Panc1 (cell line): Measurements from ENCODE around the gene HK2. TPM values are rescaled to one million over a fixed set of nuclear protein-coding genes. Genes with fewer than 3 reads are reported as not detected.

Source experiments
- ATAC-seq: fragments of 200-7000 bp; cut with Tn5 transposase; 2 replicates; pipeline ENCODE4 v1.9.1; 2020; ENCODE audit warnings: mild to moderate bottlenecking, moderate library complexity
- BruUV-seq: library from RNA; stranded (reverse); fragments of 400-500 nt; replicated peaks from 2 replicates; lab custom pipeline; 2021; lab: Mats Ljungman, UMichigan
- CTCF ChIA-PET: fragments of 300-600 bp; sonication (Branson Sonifier 250); formaldehyde crosslinking; loops from one replicate; lab custom pipeline; 2022; ENCODE audit warnings: antibody characterized with exemption; lab: Charles Lee
- POLR2A ChIA-PET: fragments of 300-600 bp; sonication (Branson Sonifier 250); formaldehyde crosslinking; loops from one replicate; lab custom pipeline; 2022; ENCODE audit warnings: antibody characterized with exemption; lab: Charles Lee
- DNase-seq: peaks from one replicate; pipeline ENCODE4 v3.0.0-alpha.2; 2010; ENCODE audit warnings: low read depth, low spot score
- H3K27ac ChIP-seq: 2 replicates; pipeline ENCODE4 v1.5.1; 2011; ENCODE audit warnings: mild to moderate bottlenecking, low read length, inconsistent platforms
- H3K27me3 ChIP-seq: fragments of 200-500 bp; sonication (Bioruptor generic); 2 replicates; pipeline ENCODE4 v1.6.0; 2014; ENCODE audit warnings: low read length, inconsistent platforms; ENCODE audit not compliant: control insufficient read depth, insufficient read depth
- H3K36me3 ChIP-seq: fragments of 200-500 bp; sonication (Bioruptor generic); 2 replicates; pipeline ENCODE4 v1.5.1; 2014; ENCODE audit warnings: inconsistent platforms, mild to moderate bottlenecking, low read length, moderate library complexity; ENCODE audit not compliant: control insufficient read depth, insufficient read depth
- H3K4me1 ChIP-seq: 2 replicates; pipeline ENCODE4 v1.5.1; 2011; ENCODE audit warnings: inconsistent platforms, mild to moderate bottlenecking, low read length, moderate library complexity; ENCODE audit not compliant: control insufficient read depth, insufficient read depth
- H3K4me3 ChIP-seq, 2 experiments: 2 replicates each; pipeline ENCODE4 v1.5.1; 2011 to 2012; ENCODE audit warnings: low read depth in 2 of 2, low read length in 2 of 2, mild to moderate bottlenecking in 2 of 2, inconsistent platforms in 1 of 2, moderate library complexity in 1 of 2
- H3K9me3 ChIP-seq: fragments of 200-500 bp; sonication (Bioruptor generic); 2 replicates; pipeline ENCODE4 v1.5.1; 2014; ENCODE audit warnings: low read depth, mild to moderate bottlenecking, inconsistent platforms, low read length, moderate library complexity; ENCODE audit not compliant: control insufficient read depth, insufficient read depth
- CTCF ChIP-seq: fragments of 450-650 bp; IDR thresholded peaks from 2 replicates; pipeline ENCODE4 v1.5.1; 2017; ENCODE audit warnings: mild to moderate bottlenecking
- POLR2AphosphoS5 ChIP-seq: IDR thresholded peaks from 2 replicates; pipeline ENCODE4 v1.6.1; 2012; ENCODE audit warnings: mild to moderate bottlenecking, low read depth, low read length, moderate library complexity
- REST ChIP-seq, 2 experiments: IDR thresholded peaks; 2 replicates each; pipeline ENCODE4 v1.6.1; 2011 to 2012; ENCODE audit warnings: low read depth in 2 of 2, control low read depth in 1 of 2, low read length in 1 of 2, mild to moderate bottlenecking in 1 of 2, moderate library complexity in 1 of 2; ENCODE audit not compliant: insufficient read depth in 1 of 2
- SIN3A ChIP-seq: IDR thresholded peaks from 2 replicates; pipeline ENCODE4 v1.6.1; 2012; ENCODE audit warnings: low read depth, mild to moderate bottlenecking, low read length, moderate library complexity, borderline replicate concordance; ENCODE audit not compliant: insufficient read depth
- TCF7L2 ChIP-seq: IDR thresholded peaks from 2 replicates; pipeline ENCODE4 v1.6.1; 2011; ENCODE audit warnings: mild to moderate bottlenecking, low read depth, low read length, inconsistent platforms
- in situ Hi-C: cut with HindIII; loops from 2 replicates; pipeline ENCODE4 v1.10.0; 2016; ENCODE audit warnings: low sequenced_read_pairs, low pct_unique_long_range_greater_than_20kb
- intact Hi-C: fragments of 100-400 bp; cut with micrococcal nuclease; formaldehyde crosslinking; loops from one replicate; pipeline ENCODE4 v1.10.0; 2022; ENCODE audit not compliant: unreplicated experiment
- total RNA-seq: library from RNA; stranded (reverse); gene quantifications from one replicate; pipeline ENCODE4 v1.2.1, GENCODE V29; 2021; ENCODE audit not compliant: unreplicated experiment

The HK2 gene
- total RNA-seq, 1 experiment from 2014 or later = 1.7 TPM

GRCh38 chr2:74861531-74861930 lies 27.6 kb downstream of the HK2 start:
- H3K36me3 ChIP-seq = no peaks in the 10 kb centered on the region
- intact Hi-C loops = no loop called here
- TF ChIP-seq POLR2AphosphoS5 = no peak
- no peak for TF ChIP-seq TCF7L2
- no peak for TF ChIP-seq REST (IDR thresholded peaks at IDR 0.05; ENCODE audit: insufficient read depth in 1 of 2, low read depth in 2 of 2, low read length in 1 of 2)
- no peak for TF ChIP-seq SIN3A
- TF ChIP-seq CTCF = no peak
- in situ Hi-C loops = no loop called here
- DNase-seq (no peak), ATAC-seq (no peak)
- CTCF ChIA-PET = no interaction called here
- no peak overlapping the region for H3K4me3 ChIP-seq
- peaks cover 8% of the 10 kb centered on the region; the same call in 1 of the 2 replicates for H3K4me1 ChIP-seq
- no peaks in the 10 kb centered on the region for H3K9me3 ChIP-seq
- H3K27me3 ChIP-seq = no peaks in the 10 kb centered on the region
- H3K27ac ChIP-seq = no peak overlapping the region
- POLR2A ChIA-PET = no interaction called here
- no TSS peak for BruUV-seq

DNA sequence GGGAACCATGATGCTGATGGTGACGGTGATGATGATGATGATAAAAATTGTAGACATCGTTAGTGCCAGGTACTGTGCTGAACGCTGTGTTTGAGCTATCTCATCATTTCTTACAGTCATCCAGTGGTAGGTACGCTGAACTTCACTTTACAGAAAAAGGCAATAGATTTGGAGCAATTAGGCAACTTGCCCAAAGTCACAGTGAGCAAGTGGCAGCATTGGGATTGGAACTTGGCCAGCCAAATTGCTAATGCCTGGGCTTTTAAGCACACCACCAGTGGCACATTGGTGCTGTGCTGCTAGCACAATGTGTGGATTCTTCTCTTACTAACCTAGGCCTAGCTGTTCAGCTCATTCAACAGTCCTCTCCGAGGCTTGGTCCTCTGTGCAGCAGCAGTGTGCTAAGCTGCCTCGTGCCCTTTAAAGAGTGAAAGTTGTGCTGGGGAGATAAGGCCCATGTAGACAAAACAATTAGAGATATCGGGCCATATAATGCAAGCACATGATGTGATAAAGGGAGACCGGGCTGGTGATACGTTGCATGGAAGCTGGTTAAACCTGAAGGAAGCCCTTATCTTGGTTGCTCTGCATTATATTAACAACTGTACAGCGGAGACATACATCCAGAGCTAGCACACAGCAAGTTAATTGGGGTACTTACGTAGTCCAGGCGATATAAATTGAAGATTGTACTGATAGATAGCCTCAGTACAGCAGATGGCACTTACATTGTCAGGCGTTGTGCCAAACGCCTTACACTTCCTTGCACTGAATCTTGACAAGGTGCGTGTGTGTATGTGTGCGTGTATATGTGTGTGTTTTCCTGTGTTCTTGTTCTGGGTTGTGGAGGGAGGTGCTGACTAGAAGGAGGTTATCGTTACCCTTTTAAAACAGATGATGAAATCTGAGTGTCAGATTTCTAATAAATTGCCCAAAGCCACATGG lies 28.4 kb downstream of the HK2 start:
- BruUV-seq = no TSS peak
- Histone ChIP-seq H3K27ac (peak overlapping the region; percentile 39; the same call in 1 of the 2 replicates), H3K36me3 (no peaks in the 10 kb centered on the region), H3K9me3 (no peaks in the 10 kb centered on the region), H3K4me1 (peaks cover 8% of the 10 kb centered on the region; the same call in 1 of the 2 replicates), H3K27me3 (no peaks in the 10 kb centered on the region), H3K4me3 (no peak overlapping the region)
- POLR2A ChIA-PET = no interaction called here
- TF ChIP-seq POLR2AphosphoS5 = no peak
- no peak for TF ChIP-seq TCF7L2
- no peak for TF ChIP-seq REST (IDR thresholded peaks at IDR 0.05; ENCODE audit: insufficient read depth in 1 of 2, low read depth in 2 of 2, low read length in 1 of 2)
- TF ChIP-seq CTCF = no peak
- TF ChIP-seq SIN3A = no peak
- DNase-seq = no peak
- CTCF ChIA-PET = no interaction called here
- in situ Hi-C loops = no loop called here
- intact Hi-C loops = no loop called here
- no peak for ATAC-seq
